ENCODE results near the gene CDC45. TPM values are rescaled to one million over a fixed set of nuclear protein-coding genes. Genes with fewer than 3 reads are reported as not detected.

The CDC45 gene
- total and polyA plus RNA-seq, 2 of the 13 experiments (the other 11 are each of a cell fraction or from before 2014, with no cell fraction given), result 14.4 to 36.3 TPM

DNA sequence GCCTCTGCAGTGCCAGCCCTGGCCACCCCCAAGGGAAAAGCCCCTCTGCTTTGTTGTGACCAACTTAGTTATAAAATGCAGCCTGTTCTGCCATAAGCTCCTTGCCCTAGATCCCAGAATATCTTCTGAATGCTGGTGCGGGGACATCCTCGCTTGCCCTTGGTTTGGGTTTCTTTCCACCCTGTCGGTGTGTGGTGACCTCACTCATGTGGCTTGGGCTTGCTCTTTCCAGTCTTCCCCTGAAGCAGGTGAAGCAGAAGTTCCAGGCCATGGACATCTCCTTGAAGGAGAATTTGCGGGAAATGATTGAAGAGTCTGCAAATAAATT is 27.8 kb downstream of the CDC45 start:
- ATAC-seq, result no peak
- peaks cover 3 to 37% of the 10 kb centered on the region in 2 experiments for H3K36me3 ChIP-seq (replicated peaks in 1 of 2; ENCODE audit: control insufficient read depth in 1 of 2, insufficient read depth in 2 of 2, low read length in 2 of 2)
- intact Hi-C loops (cut with micrococcal nuclease; ENCODE audit: unreplicated experiment) (no loop called here), in situ Hi-C loops (cut with HindIII; ENCODE audit: extremely low pct_ligation_motif_present, low pct_unique_long_range_greater_than_20kb) (no loop called here)
- no peaks in the 10 kb centered on the region for H3K9me3 ChIP-seq (ENCODE audit: low read length)
- POLR2A ChIA-PET, result no interaction called here
- H3K4me2 ChIP-seq (ENCODE audit: low read depth, low read length), result no peak overlapping the region
- no peak overlapping the region for H3K9ac ChIP-seq (ENCODE audit: insufficient read depth, low read depth, low read length)
- H3K4me1 ChIP-seq (ENCODE audit: insufficient read depth, low read length), result no peaks in the 10 kb centered on the region
- TF ChIP-seq ZNF605 (CRISPR knock-in tag; IDR thresholded peaks at IDR 0.05), result no peak
- no peak for TF ChIP-seq ZSCAN22 (CRISPR knock-in tag; IDR thresholded peaks at IDR 0.05)
- no peak for TF ChIP-seq ADNP (CRISPR knock-in tag; IDR thresholded peaks at IDR 0.05)
- TF ChIP-seq, protein P1, sequence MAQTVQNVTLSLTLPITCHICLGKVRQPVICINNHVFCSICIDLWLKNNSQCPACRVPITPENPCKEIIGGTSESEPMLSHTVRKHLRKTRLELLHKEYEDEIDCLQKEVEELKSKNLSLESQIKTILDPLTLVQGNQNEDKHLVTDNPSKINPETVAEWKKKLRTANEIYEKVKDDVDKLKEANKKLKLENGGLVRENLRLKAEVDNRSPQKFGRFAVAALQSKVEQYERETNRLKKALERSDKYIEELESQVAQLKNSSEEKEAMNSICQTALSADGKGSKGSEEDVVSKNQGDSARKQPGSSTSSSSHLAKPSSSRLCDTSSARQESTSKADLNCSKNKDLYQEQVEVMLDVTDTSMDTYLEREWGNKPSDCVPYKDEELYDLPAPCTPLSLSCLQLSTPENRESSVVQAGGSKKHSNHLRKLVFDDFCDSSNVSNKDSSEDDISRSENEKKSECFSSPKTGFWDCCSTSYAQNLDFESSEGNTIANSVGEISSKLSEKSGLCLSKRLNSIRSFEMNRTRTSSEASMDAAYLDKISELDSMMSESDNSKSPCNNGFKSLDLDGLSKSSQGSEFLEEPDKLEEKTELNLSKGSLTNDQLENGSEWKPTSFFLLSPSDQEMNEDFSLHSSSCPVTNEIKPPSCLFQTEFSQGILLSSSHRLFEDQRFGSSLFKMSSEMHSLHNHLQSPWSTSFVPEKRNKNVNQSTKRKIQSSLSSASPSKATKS (CRISPR knock-in tag; IDR thresholded peaks at IDR 0.05), result no peak
- TF ChIP-seq, protein P2, sequence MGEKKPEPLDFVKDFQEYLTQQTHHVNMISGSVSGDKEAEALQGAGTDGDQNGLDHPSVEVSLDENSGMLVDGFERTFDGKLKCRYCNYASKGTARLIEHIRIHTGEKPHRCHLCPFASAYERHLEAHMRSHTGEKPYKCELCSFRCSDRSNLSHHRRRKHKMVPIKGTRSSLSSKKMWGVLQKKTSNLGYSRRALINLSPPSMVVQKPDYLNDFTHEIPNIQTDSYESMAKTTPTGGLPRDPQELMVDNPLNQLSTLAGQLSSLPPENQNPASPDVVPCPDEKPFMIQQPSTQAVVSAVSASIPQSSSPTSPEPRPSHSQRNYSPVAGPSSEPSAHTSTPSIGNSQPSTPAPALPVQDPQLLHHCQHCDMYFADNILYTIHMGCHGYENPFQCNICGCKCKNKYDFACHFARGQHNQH (CRISPR knock-in tag; IDR thresholded peaks at IDR 0.05), result no peak
- TF ChIP-seq ZNF766 (CRISPR knock-in tag; IDR thresholded peaks at IDR 0.05; ENCODE audit: borderline replicate concordance), result no peak
- no peak for TF ChIP-seq NPAS2 (CRISPR knock-in tag; IDR thresholded peaks at IDR 0.05; ENCODE audit: borderline replicate concordance)
- TF ChIP-seq ZNF367 (CRISPR knock-in tag; IDR thresholded peaks at IDR 0.05; ENCODE audit: borderline replicate concordance), result no peak
- no peaks in the 10 kb centered on the region for H4K20me1 ChIP-seq (ENCODE audit: insufficient read depth, low read length)
- no peak overlapping the region for H3K4me3 ChIP-seq (replicated peaks in 1 of 3; ENCODE audit: insufficient read depth in 1 of 3, low read depth in 2 of 3, low read length in 3 of 3)
- H2AFZ ChIP-seq (ENCODE audit: low read length), result no peak overlapping the region
- WGBS (ENCODE audit: low lambda C conversion rate), result 98% methylated on average over 4 of the region's 4 CpGs
- FAIRE-seq, result no peak
- no peak overlapping the region for H3K27ac ChIP-seq (ENCODE audit: extremely low read length, insufficient read depth, low read length)
- BruUV-seq (replicated peaks), result no TSS peak
- H3K27me3 ChIP-seq (ENCODE audit: control insufficient read depth in 1 of 2, insufficient read depth in 2 of 2, low read length in 2 of 2), result no peaks in the 10 kb centered on the region
- H3K79me2 ChIP-seq (ENCODE audit: insufficient read depth, low read length), result no peaks in the 10 kb centered on the region
- CTCF ChIA-PET (ENCODE audit: low intra/inter-chr PET ratio, low total read pairs), result no interaction called here
- no peak for DNase-seq (ENCODE audit: low spot score)

Data from HepG2 (cell line).